Neural cell (in vitro differentiated cells): ENCODE measurements around the gene IFNL3.

Experiments used
- CTCF ChIP-seq: fragments of 450-650 bp; IDR thresholded peaks from 2 replicates; pipeline ENCODE4 v1.5.1; 2014; ENCODE audit warnings: antibody characterized with exemption, mild to moderate bottlenecking, moderate library complexity; ENCODE audit not compliant: poor library complexity, severe bottlenecking
- EP300 ChIP-seq: fragments of 450-650 bp; conservative IDR thresholded peaks from 2 replicates; pipeline ENCODE4 v1.6.1; 2014; ENCODE audit warnings: antibody characterized with exemption, mild to moderate bottlenecking, moderate library complexity; ENCODE audit not compliant: poor library complexity, severe bottlenecking
- EZH2 ChIP-seq: fragments of 200-600, 300-800 bp; shearing (Covaris generic), sonication (generic); IDR thresholded peaks from 2 replicates; pipeline ENCODE4 v1.6.1; 2014; ENCODE audit warnings: antibody characterized with exemption, low read length, borderline replicate concordance, mild to moderate bottlenecking; ENCODE audit not compliant: insufficient read depth, poor library complexity, severe bottlenecking
- MXI1 ChIP-seq: fragments of 450-650 bp; conservative IDR thresholded peaks from 2 replicates; pipeline ENCODE4 v1.6.1; 2014; ENCODE audit warnings: antibody characterized with exemption, mild to moderate bottlenecking; ENCODE audit not compliant: poor library complexity, severe bottlenecking
- POLR2AphosphoS5 ChIP-seq: IDR thresholded peaks from 2 replicates; pipeline ENCODE4 v1.6.1; 2012
- RAD21 ChIP-seq: fragments of 450-650 bp; conservative IDR thresholded peaks from 2 replicates; pipeline ENCODE4 v1.6.1; 2014; ENCODE audit warnings: antibody characterized with exemption, mild to moderate bottlenecking, moderate library complexity
- REST ChIP-seq: IDR thresholded peaks from 2 replicates; pipeline ENCODE4 v1.6.1; 2012; ENCODE audit warnings: borderline replicate concordance
- SMC3 ChIP-seq: fragments of 450-650 bp; conservative IDR thresholded peaks from 2 replicates; pipeline ENCODE4 v1.6.1; 2014; ENCODE audit warnings: antibody characterized with exemption, mild to moderate bottlenecking, moderate library complexity; ENCODE audit not compliant: poor library complexity
- TAF1 ChIP-seq: IDR thresholded peaks from 2 replicates; pipeline ENCODE4 v1.6.1; 2012; ENCODE audit warnings: low read depth

GRCh38 chr19:39212375-39212742 lies 32.4 kb downstream of the IFNL3 start:
- no peak for TF ChIP-seq MXI1
- TF ChIP-seq EZH2: no peak
- TF ChIP-seq CTCF: no peak
- no peak for TF ChIP-seq EP300
- no peak for TF ChIP-seq TAF1
- TF ChIP-seq SMC3: no peak
- TF ChIP-seq POLR2AphosphoS5: no peak
- TF ChIP-seq RAD21: no peak
- TF ChIP-seq REST: no peak
